Right kidney (tissue), 1 donor: Measurements from ENCODE around the gene LAMC2.
"Not testable (repeated sequence)": the region's sequence is repeated elsewhere in the genome, so short reads cannot be mapped to it uniquely, and the experiment has no call there.

Experiments
- DNase-seq: peaks from one replicate; pipeline ENCODE4 v3.0.0-alpha.2; 2016

Gene LAMC2

GRCh38 chr1:183239220-183239742 lies 53.2 kb downstream of the LAMC2 start:
- no peak for DNase-seq

DNA sequence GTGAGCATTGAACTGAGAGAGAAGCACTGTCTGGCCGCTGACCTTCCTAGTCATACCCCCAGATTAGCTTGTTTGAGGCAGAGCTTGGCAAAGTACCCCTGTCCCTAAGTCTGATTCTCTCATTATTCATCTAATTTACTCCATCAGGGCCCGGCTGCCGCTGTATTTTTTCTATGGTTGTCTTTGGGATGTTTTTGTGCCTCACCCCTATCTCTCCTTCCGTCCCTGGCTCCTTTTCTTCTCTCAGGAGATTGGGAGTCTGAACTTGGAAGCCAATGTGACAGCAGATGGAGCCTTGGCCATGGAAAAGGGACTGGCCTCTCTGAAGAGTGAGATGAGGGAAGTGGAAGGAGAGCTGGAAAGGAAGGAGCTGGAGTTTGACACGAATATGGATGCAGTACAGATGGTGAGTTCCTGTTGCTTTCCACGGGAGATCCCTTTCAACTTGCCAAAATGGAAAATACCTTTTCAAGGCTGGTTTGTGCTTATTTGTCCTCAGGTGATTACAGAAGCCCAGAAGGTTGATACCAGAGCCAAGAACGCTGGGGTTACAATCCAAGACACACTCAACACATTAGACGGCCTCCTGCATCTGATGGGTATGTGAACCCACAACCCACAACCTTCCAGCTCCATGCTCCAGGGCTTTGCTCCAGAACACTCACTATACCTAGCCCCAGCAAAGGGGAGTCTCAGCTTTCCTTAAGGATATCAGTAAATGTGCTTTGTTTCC lies 53.9 kb downstream of the LAMC2 start:
- DNase-seq: no peak

- no peak for DNase-seq
Measured at GRCh38 chr1:183240526-183240825, 54.4 kb downstream of the LAMC2 start.

- DNase-seq: not testable (repeated sequence)
Measured at GRCh38 chr1:183240853-183241252, 54.8 kb downstream of the LAMC2 start.

DNA sequence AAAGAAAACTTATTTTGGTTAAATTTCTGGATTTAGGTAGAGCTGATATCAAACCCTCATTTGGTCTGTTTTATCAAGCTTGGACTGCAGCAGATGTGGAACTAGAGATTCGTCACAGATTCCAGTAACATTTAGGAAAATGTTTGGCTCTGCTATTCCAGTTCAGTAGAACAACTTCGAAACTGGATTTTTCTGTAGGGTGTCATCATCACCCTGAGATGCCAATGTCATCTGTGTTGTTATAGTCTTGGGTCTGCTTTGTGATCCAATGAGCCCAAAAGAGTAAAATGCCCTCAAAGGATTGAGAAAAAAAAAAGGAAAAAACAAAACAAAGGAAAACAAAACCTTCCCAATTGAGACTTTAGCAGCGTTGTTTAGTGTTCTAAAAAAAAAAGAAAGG lies 55.4 kb downstream of the LAMC2 start:
- DNase-seq: no peak

- no peak for DNase-seq
Measured at GRCh38 chr1:183242556-183242955, 56.5 kb downstream of the LAMC2 start.

DNA sequence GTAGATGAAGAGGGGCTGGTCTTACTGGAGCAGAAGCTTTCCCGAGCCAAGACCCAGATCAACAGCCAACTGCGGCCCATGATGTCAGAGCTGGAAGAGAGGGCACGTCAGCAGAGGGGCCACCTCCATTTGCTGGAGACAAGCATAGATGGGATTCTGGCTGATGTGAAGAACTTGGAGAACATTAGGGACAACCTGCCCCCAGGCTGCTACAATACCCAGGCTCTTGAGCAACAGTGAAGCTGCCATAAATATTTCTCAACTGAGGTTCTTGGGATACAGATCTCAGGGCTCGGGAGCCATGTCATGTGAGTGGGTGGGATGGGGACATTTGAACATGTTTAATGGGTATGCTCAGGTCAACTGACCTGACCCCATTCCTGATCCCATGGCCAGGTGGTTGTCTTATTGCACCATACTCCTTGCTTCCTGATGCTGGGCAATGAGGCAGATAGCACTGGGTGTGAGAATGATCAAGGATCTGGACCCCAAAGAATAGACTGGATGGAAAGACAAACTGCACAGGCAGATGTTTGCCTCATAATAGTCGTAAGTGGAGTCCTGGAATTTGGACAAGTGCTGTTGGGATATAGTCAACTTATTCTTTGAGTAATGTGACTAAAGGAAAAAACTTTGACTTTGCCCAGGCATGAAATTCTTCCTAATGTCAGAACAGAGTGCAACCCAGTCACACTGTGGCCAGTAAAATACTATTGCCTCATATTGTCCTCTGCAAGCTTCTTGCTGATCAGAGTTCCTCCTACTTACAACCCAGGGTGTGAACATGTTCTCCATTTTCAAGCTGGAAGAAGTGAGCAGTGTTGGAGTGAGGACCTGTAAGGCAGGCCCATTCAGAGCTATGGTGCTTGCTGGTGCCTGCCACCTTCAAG lies 57.3 kb downstream of the LAMC2 start:
- DNase-seq: no peak

DNA sequence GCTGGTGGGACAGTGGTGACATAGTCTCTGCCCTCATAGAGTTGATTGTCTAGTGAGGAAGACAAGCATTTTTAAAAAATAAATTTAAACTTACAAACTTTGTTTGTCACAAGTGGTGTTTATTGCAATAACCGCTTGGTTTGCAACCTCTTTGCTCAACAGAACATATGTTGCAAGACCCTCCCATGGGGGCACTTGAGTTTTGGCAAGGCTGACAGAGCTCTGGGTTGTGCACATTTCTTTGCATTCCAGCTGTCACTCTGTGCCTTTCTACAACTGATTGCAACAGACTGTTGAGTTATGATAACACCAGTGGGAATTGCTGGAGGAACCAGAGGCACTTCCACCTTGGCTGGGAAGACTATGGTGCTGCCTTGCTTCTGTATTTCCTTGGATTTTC lies 58.4 kb downstream of the LAMC2 start:
- DNase-seq: no peak

DNA sequence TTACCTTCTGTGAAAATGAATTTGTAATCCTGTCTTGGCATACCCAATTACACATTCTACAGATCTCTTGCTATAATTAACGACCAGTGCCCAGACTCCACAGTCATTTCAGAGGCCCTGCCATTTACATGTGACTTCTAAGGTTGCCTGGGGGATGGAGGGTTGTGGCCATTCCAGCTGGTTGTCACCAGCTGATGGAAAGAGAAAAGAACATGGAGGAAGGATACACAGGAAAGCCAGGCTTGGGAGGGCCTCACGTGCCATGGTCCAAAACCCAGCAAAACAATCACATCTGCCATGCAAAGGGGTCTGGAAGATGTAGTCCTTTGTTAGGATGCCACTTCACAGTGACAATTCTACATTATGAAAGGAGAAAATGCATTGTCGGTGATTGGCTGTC lies 59.3 kb downstream of the LAMC2 start:
- DNase-seq: no peak

DNA sequence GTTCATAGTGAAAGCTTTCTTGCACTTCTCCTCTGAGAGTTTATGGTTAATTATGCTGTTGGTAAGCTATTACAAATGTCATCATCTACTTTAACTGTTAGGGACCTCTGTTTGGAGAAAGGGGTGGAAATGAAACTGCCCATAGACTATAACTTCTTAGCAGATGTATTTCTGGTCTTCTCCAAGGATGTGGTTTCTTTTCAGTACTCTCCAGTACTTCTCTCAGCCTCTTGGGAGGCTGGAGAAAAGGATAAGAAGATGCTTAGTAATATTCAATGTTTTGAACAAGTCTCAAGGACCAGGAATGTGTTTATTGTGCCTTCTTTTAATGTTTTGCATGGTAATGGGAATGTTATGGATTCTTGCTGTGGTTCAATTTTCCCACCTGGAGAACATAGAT lies 60.4 kb downstream of the LAMC2 start:
- no peak for DNase-seq

DNA sequence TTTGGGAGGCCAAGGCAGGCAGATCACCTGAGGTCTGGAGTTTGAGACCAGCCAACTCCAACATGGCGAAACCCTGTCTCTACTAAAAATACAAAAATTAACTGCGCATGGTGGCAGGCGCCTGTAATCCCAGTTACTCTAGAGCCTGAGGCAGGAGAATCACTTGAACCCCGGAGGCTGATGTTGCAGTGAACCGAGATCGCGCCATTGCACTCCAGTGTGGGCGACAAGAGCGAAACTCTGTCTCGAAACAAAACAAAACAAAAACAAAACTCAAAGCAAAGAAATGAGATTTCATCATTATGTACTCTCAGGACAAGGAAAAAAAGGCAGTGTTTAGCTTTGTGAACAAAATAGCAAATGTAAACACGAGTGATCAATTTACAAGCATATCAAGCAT lies 61.0 kb downstream of the LAMC2 start:
- DNase-seq: no peak

- no peak for DNase-seq
Measured at GRCh38 chr1:183247484-183247883, 61.4 kb downstream of the LAMC2 start.

DNA sequence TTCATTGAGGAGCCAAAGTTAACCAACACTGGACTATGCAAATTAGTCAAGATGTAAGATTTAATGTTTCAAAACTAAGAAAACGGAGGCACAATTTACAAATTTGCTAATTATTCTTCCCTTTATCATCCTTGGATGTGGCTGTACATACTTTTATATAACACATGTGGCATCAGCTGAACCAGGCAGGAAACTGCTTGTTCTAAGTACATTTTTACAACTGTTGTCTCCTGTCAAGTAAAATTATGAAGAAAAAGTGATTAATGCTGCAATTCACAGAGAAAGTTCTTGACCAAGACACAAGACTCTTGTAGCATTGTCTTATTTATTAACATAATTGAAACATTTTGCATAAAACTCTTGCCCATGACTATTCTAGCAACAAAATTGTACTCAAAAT lies 61.9 kb downstream of the LAMC2 start:
- no peak for DNase-seq

- no peak for DNase-seq
Measured at GRCh38 chr1:183248989-183249691, 63.1 kb downstream of the LAMC2 start.

DNA sequence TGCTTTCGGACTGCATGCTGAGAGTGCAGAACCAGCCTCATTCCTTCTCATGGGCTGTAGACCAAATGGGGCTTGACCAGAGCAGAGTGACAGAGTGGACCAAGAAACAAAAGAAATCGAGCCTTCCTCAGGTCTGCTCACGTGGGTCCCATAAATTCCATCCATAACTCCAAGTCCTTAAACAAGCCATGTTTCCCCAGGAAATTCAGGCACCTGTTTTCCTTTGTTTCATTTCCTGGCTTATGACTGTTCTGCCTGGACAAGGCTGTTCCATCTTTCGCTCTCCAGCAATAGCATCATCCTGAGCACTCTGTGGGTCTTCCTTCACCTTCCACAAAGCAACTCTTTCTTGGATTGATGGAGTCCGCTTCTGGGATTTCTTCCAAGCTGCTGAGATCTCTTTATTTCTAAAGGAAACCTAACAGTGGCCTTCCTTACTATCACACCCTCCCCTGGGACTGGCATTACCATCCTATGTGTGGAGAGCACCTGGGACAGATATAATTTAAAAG lies 63.9 kb downstream of the LAMC2 start:
- DNase-seq: no peak

- DNase-seq: no peak
Measured at GRCh38 chr1:183251101-183251958, 65.3 kb downstream of the LAMC2 start.

DNA sequence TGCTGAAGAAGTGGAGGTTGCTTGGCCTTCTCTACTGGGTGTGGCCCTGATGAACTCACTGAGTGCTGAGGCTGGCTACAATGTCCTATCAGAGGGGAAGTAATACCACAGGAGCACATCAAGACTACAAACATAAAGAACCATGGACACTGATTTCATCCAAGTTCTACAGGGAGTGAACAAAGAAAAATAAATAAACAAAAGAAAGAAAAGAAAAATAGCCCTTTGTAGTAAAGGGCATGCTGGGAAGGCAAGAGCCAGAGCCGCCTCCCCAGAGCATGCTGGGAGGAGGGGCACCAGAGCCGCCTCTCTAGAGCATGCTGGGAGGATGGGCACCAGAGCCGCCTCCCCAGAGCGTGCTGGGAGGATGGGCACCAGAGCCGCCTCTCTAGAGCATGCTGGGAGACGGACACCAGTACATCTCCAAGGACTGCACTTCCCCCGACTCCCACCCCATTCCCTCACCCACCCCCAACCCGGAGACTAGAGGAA lies 65.9 kb downstream of the LAMC2 start:
- DNase-seq: no peak

GRCh38 chr1:183255073-183255472 lies 69.0 kb downstream of the LAMC2 start:
- no peak for DNase-seq

DNA sequence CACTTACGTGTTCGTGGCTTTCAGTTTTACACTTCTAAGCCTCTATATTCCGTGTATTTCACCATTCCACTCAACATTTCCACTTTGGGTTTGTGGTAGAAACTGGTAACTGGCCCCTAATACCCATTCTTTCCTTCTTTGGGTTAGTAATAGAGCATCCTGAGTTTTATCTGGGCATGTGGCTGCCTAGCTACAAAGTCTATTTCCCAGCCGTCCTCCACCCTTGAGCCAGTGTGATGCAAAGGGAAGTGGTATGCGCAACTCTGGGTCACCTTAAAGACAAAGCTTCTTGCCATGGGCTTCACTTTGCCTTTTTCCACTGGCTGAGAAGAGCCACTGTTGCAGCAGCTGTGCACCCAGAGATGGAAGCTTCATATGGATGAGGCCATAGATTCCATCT lies 73.9 kb downstream of the LAMC2 start:
- no peak for DNase-seq

- DNase-seq: no peak
Measured at GRCh38 chr1:183262628-183263200, 76.7 kb downstream of the LAMC2 start.

GRCh38 chr1:183263886-183264602 lies 78.0 kb downstream of the LAMC2 start:
- DNase-seq: no peak
